ENCODE results near the gene PRRG4. TPM values are rescaled to one million over a fixed set of nuclear protein-coding genes. Genes with fewer than 3 reads are reported as not detected.

Gene PRRG4
- total and polyA plus RNA-seq, 11 donors, result 0.12 to 1.4 (median 0.39) TPM

- WGBS, 4 donors, result 58 to 74% (median 59%) methylated on average over 4 of the region's 4 CpGs
- H3K4me3 ChIP-seq, result no peak overlapping the region
- TF ChIP-seq CTCF (IDR thresholded peaks at IDR 0.05), result no peak
- no peak for TF ChIP-seq POLR2A (IDR thresholded peaks at IDR 0.05)
- H3K27ac ChIP-seq, result no peak overlapping the region
- H3K27me3 ChIP-seq, result no peaks in the 10 kb centered on the region
- no peaks in the 10 kb centered on the region for H3K9me3 ChIP-seq
- no peak for ATAC-seq
- no peaks in the 10 kb centered on the region for H3K4me1 ChIP-seq
- intact Hi-C loops (cut with DNase I), result loop anchor here in 1 of 10 donors (10.0 kb wide), 1 partner anchor 184 kb away; no protein-coding TSS in a partner anchor
- H3K36me3 ChIP-seq, result no peaks in the 10 kb centered on the region
- DNase-seq, result no peak
Observed at GRCh38 chr11:32881286-32881685, 51.6 kb downstream of the PRRG4 start.

- ATAC-seq, result no peak
- no peaks in the 10 kb centered on the region for H3K4me1 ChIP-seq
- intact Hi-C loops (cut with DNase I), result loop anchor here in 1 of 10 donors (10.0 kb wide), 1 partner anchor 181 kb away; no protein-coding TSS in a partner anchor
- no peaks in the 10 kb centered on the region for H3K27me3 ChIP-seq
- H3K36me3 ChIP-seq, result no peaks in the 10 kb centered on the region
- TF ChIP-seq CTCF (IDR thresholded peaks at IDR 0.05) (no peak), POLR2A (IDR thresholded peaks at IDR 0.05) (no peak)
- WGBS, 4 donors, result 64 to 92% (median 70%) methylated on average over 3 of the region's 3 CpGs
- no peak overlapping the region for H3K4me3 ChIP-seq
- no peaks in the 10 kb centered on the region for H3K9me3 ChIP-seq
- DNase-seq, result no peak
- H3K27ac ChIP-seq, result no peak overlapping the region
Observed at GRCh38 chr11:32883421-32883820, 53.7 kb downstream of the PRRG4 start.

- ATAC-seq, result no peak
- DNase-seq, result no peak
- Histone ChIP-seq H3K36me3 (no peaks in the 10 kb centered on the region), H3K27me3 (no peaks in the 10 kb centered on the region), H3K9me3 (no peaks in the 10 kb centered on the region), H3K4me3 (no peak overlapping the region), H3K27ac (no peak overlapping the region), H3K4me1 (no peaks in the 10 kb centered on the region)
- WGBS, 4 donors, result 81 to 97% (median 88%) methylated on average over 3 of the region's 3 CpGs
- TF ChIP-seq CTCF (IDR thresholded peaks at IDR 0.05) (no peak), POLR2A (IDR thresholded peaks at IDR 0.05) (no peak)
- intact Hi-C loops (cut with DNase I), result loop anchor here in 1 of 10 donors (10.0 kb wide), 1 partner anchor 181 kb away; no protein-coding TSS in a partner anchor
Observed at GRCh38 chr11:32884023-32884422, 54.3 kb downstream of the PRRG4 start.

- Histone ChIP-seq H3K4me1 (no peaks in the 10 kb centered on the region), H3K9me3 (no peaks in the 10 kb centered on the region), H3K4me3 (no peak overlapping the region), H3K27ac (no peak overlapping the region), H3K36me3 (no peaks in the 10 kb centered on the region), H3K27me3 (no peaks in the 10 kb centered on the region)
- ATAC-seq (peak in 1 of 4 donors; percentile 28), DNase-seq (no peak)
- TF ChIP-seq CTCF (IDR thresholded peaks at IDR 0.05), result peak in 7 of 12 donors; percentile 31 to 51 (median 36)
- TF ChIP-seq POLR2A (IDR thresholded peaks at IDR 0.05), result no peak
- 57 to 70% (median 67%) methylated on average over 3 of the region's 3 CpGs for WGBS, 4 donors
- intact Hi-C loops (cut with DNase I), result loop anchor here in 1 of 10 donors (10.0 kb wide), 1 partner anchor 180 kb away; no protein-coding TSS in a partner anchor
Observed at GRCh38 chr11:32884770-32885384, 55.1 kb downstream of the PRRG4 start.

Data from heart left ventricle (tissue), 16 donors.